ENCODE results near the gene TMEM109. TPM values are rescaled to one million over a fixed set of nuclear protein-coding genes. Genes with fewer than 3 reads are reported as not detected.
A peak's percentile ranks its signal among the peaks of the same experiment; 100 is the strongest.

Gene TMEM109
- total and polyA plus RNA-seq, 5 donors = 103 to 119 (median 116) TPM

GRCh38 chr11:60928563-60929001 lies 14.6 kb downstream of the TMEM109 start:
- DNase-seq (peak in 1 of 3 donors; percentile 39), ATAC-seq (no peak)
- H3K4me3 ChIP-seq (ENCODE audit: low read length) = no peak overlapping the region
- 94% methylated on average over 20 of the region's 20 CpGs for WGBS
- H3K27me3 ChIP-seq (ENCODE audit: control insufficient read depth, insufficient read depth) = no peaks in the 10 kb centered on the region
- H3K27ac ChIP-seq (ENCODE audit: low read length) = no peak overlapping the region
- H3K4me1 ChIP-seq (ENCODE audit: control insufficient read depth, insufficient read depth, low read length) = peaks cover 4% of the 10 kb centered on the region
- intact Hi-C loops (cut with DNase I) = no loop called here
- H3K9me3 ChIP-seq (ENCODE audit: control insufficient read depth, low read length) = no peaks in the 10 kb centered on the region

- H3K27ac ChIP-seq (ENCODE audit: low read length) = no peak overlapping the region
- WGBS = 82% methylated on average over 4 of the region's 4 CpGs
- no peak overlapping the region for H3K4me3 ChIP-seq (ENCODE audit: low read length)
- DNase-seq (no peak), ATAC-seq (no peak)
- H3K9me3 ChIP-seq (ENCODE audit: control insufficient read depth, low read length) = no peaks in the 10 kb centered on the region
- H3K4me1 ChIP-seq (ENCODE audit: control insufficient read depth, insufficient read depth, low read length) = no peaks in the 10 kb centered on the region
- H3K27me3 ChIP-seq (ENCODE audit: control insufficient read depth, insufficient read depth) = no peaks in the 10 kb centered on the region
- intact Hi-C loops (cut with DNase I) = no loop called here
These were observed 15.8 kb downstream of the TMEM109 start for GRCh38 chr11:60929764-60930163.

GRCh38 chr11:60930394-60930793 lies 16.4 kb downstream of the TMEM109 start:
- DNase-seq (peak in 1 of 3 donors; percentile 30), ATAC-seq (no peak)
- intact Hi-C loops (cut with DNase I) = no loop called here
- H3K9me3 ChIP-seq (ENCODE audit: control insufficient read depth, low read length) = no peaks in the 10 kb centered on the region
- 94% methylated on average over 4 of the region's 4 CpGs for WGBS
- H3K4me1 ChIP-seq (ENCODE audit: control insufficient read depth, insufficient read depth, low read length) = no peaks in the 10 kb centered on the region
- H3K4me3 ChIP-seq (ENCODE audit: low read length) = no peak overlapping the region
- H3K27ac ChIP-seq (ENCODE audit: low read length) = no peak overlapping the region
- no peaks in the 10 kb centered on the region for H3K27me3 ChIP-seq (ENCODE audit: control insufficient read depth, insufficient read depth)

GRCh38 chr11:60931917-60932316 lies 18.0 kb downstream of the TMEM109 start:
- H3K4me1 ChIP-seq (ENCODE audit: control insufficient read depth, insufficient read depth, low read length) = no peaks in the 10 kb centered on the region
- H3K9me3 ChIP-seq (ENCODE audit: control insufficient read depth, low read length) = no peaks in the 10 kb centered on the region
- intact Hi-C loops (cut with DNase I) = no loop called here
- ATAC-seq (no peak), DNase-seq (peak in 1 of 3 donors; percentile 58)
- no peak overlapping the region for H3K4me3 ChIP-seq (ENCODE audit: low read length)
- WGBS = 86% methylated on average over 9 of the region's 9 CpGs
- H3K27me3 ChIP-seq (ENCODE audit: control insufficient read depth, insufficient read depth) = no peaks in the 10 kb centered on the region
- no peak overlapping the region for H3K27ac ChIP-seq (ENCODE audit: low read length)

GRCh38 chr11:60932605-60933356 lies 18.8 kb downstream of the TMEM109 start:
- DNase-seq (no peak), ATAC-seq (no peak)
- WGBS = 83% methylated on average over 5 of the region's 5 CpGs
- Histone ChIP-seq H3K4me1 (ENCODE audit: control insufficient read depth, insufficient read depth, low read length) (no peaks in the 10 kb centered on the region), H3K4me3 (ENCODE audit: low read length) (no peak overlapping the region), H3K27me3 (ENCODE audit: control insufficient read depth, insufficient read depth) (no peaks in the 10 kb centered on the region), H3K9me3 (ENCODE audit: control insufficient read depth, low read length) (no peaks in the 10 kb centered on the region), H3K27ac (ENCODE audit: low read length) (no peak overlapping the region)
- intact Hi-C loops (cut with DNase I) = no loop called here

GRCh38 chr11:60933416-60934123 lies 19.6 kb downstream of the TMEM109 start:
- 94% methylated on average over 37 of the region's 37 CpGs for WGBS
- no peaks in the 10 kb centered on the region for H3K4me1 ChIP-seq (ENCODE audit: control insufficient read depth, insufficient read depth, low read length)
- H3K4me3 ChIP-seq (ENCODE audit: low read length) = no peak overlapping the region
- ATAC-seq (no peak), DNase-seq (peak in 1 of 3 donors; percentile 60)
- no peaks in the 10 kb centered on the region for H3K9me3 ChIP-seq (ENCODE audit: control insufficient read depth, low read length)
- no peaks in the 10 kb centered on the region for H3K27me3 ChIP-seq (ENCODE audit: control insufficient read depth, insufficient read depth)
- H3K27ac ChIP-seq (ENCODE audit: low read length) = no peak overlapping the region
- intact Hi-C loops (cut with DNase I) = no loop called here

GRCh38 chr11:60934124-60934789 lies 20.3 kb downstream of the TMEM109 start:
- H3K9me3 ChIP-seq (ENCODE audit: control insufficient read depth, low read length) = no peaks in the 10 kb centered on the region
- H3K27me3 ChIP-seq (ENCODE audit: control insufficient read depth, insufficient read depth) = no peaks in the 10 kb centered on the region
- 94% methylated on average over 57 of the region's 57 CpGs for WGBS
- H3K27ac ChIP-seq (ENCODE audit: low read length) = no peak overlapping the region
- intact Hi-C loops (cut with DNase I) = no loop called here
- ATAC-seq (no peak), DNase-seq (peak in 1 of 3 donors; percentile 61)
- H3K4me1 ChIP-seq (ENCODE audit: control insufficient read depth, insufficient read depth, low read length) = no peaks in the 10 kb centered on the region
- H3K4me3 ChIP-seq (ENCODE audit: low read length) = no peak overlapping the region

- no peak overlapping the region for H3K27ac ChIP-seq (ENCODE audit: low read length)
- intact Hi-C loops (cut with DNase I) = no loop called here
- WGBS = 88% methylated on average over 21 of the region's 21 CpGs
- peak in 1 of 3 donors; percentile 52 for DNase-seq
- peak; percentile 1 to 3 for ATAC-seq
- no peaks in the 10 kb centered on the region for H3K9me3 ChIP-seq (ENCODE audit: control insufficient read depth, low read length)
- no peaks in the 10 kb centered on the region for H3K27me3 ChIP-seq (ENCODE audit: control insufficient read depth, insufficient read depth)
- no peak overlapping the region for H3K4me3 ChIP-seq (ENCODE audit: low read length)
- H3K4me1 ChIP-seq (ENCODE audit: control insufficient read depth, insufficient read depth, low read length) = no peaks in the 10 kb centered on the region
These were observed 21.0 kb downstream of the TMEM109 start for GRCh38 chr11:60934790-60935605.

- H3K27me3 ChIP-seq (ENCODE audit: control insufficient read depth, insufficient read depth) = no peaks in the 10 kb centered on the region
- intact Hi-C loops (cut with DNase I) = no loop called here
- no peaks in the 10 kb centered on the region for H3K4me1 ChIP-seq (ENCODE audit: control insufficient read depth, insufficient read depth, low read length)
- H3K27ac ChIP-seq (ENCODE audit: low read length) = no peak overlapping the region
- no peaks in the 10 kb centered on the region for H3K9me3 ChIP-seq (ENCODE audit: control insufficient read depth, low read length)
- ATAC-seq (peak in 1 of 2 donors; percentile 10), DNase-seq (peak in 1 of 3 donors; percentile 56)
- WGBS = 90% methylated on average over 27 of the region's 27 CpGs
- no peak overlapping the region for H3K4me3 ChIP-seq (ENCODE audit: low read length)
These were observed 21.9 kb downstream of the TMEM109 start for GRCh38 chr11:60935676-60936442.

Data from right cardiac atrium (tissue), 5 donors.